ENCODE results near the gene STK38L.

GRCh38 chr12:27207615-27208413, 36.3 kb upstream of the STK38L start:
- TF ChIP-seq GATA2 (IDR thresholded peaks at IDR 0.05; ENCODE audit: low read depth, low read length): no peak
- TF ChIP-seq GATA3 (IDR thresholded peaks at IDR 0.05; ENCODE audit: low read depth, low read length): no peak

Measured in SH-SY5Y (cell line).